Endodermal cell (in vitro differentiated cells): ENCODE measurements around the gene ARFGEF2. TPM values are rescaled to one million over a fixed set of nuclear protein-coding genes. Genes with fewer than 3 reads are reported as not detected.

Experiments used
- DNase-seq: peaks from one replicate; pipeline ENCODE4 v3.0.0-alpha.2; 2017
- H3K27ac ChIP-seq: 2 replicates; pipeline ENCODE4 v1.5.1; 2013; ENCODE audit warnings: mild to moderate bottlenecking, low read depth, low read length, moderate library complexity
- H3K27me3 ChIP-seq: 2 replicates; pipeline ENCODE4 v1.6.1; 2013; ENCODE audit warnings: mild to moderate bottlenecking, low read length, moderate library complexity; ENCODE audit not compliant: insufficient read depth, control insufficient read depth, poor library complexity, severe bottlenecking
- H3K36me3 ChIP-seq: 2 replicates; pipeline ENCODE4 v1.7.0; 2013; ENCODE audit warnings: mild to moderate bottlenecking, low read length, moderate library complexity; ENCODE audit not compliant: control insufficient read depth, insufficient read depth
- H3K4me1 ChIP-seq: one replicate; pipeline ENCODE4 v1.7.0; 2013; ENCODE audit warnings: low read length; ENCODE audit not compliant: control insufficient read depth, insufficient read depth
- H3K4me3 ChIP-seq: 2 replicates; pipeline ENCODE4 v1.5.1; 2013; ENCODE audit warnings: mild to moderate bottlenecking, low read length, moderate library complexity
- H3K9ac ChIP-seq: 2 replicates; pipeline ENCODE4 v1.6.1; 2013; ENCODE audit warnings: mild to moderate bottlenecking, low read length, moderate library complexity; ENCODE audit not compliant: poor library complexity, severe bottlenecking; ENCODE audit errors: extremely low read depth
- H3K9me3 ChIP-seq: 2 replicates; pipeline ENCODE4 v1.6.1; 2013; ENCODE audit warnings: mild to moderate bottlenecking, low read length, moderate library complexity; ENCODE audit not compliant: control insufficient read depth
- H3K27ac Mint-ChIP-seq: 2 replicates; pipeline ENCODE4 v1.8.0; 2020; ENCODE audit warnings: mixed read lengths
- H3K27me3 Mint-ChIP-seq: 2 replicates; pipeline ENCODE4 v1.8.0; 2021; ENCODE audit warnings: mild to moderate bottlenecking, mixed read lengths; ENCODE audit not compliant: insufficient read depth
- H3K36me3 Mint-ChIP-seq: 2 replicates; pipeline ENCODE4 v1.8.0; 2020; ENCODE audit warnings: low read depth, mixed read lengths
- H3K4me1 Mint-ChIP-seq: 2 replicates; pipeline ENCODE4 v1.8.0; 2020; ENCODE audit warnings: mixed read lengths
- H3K4me3 Mint-ChIP-seq: 2 replicates; pipeline ENCODE4 v1.8.0; 2020; ENCODE audit warnings: mild to moderate bottlenecking, moderate library complexity, mixed read lengths
- H3K9me3 Mint-ChIP-seq: 2 replicates; pipeline ENCODE4 v1.8.0; 2020; ENCODE audit warnings: mild to moderate bottlenecking, mixed read lengths
- WGBS, 2 experiments: methylation state at CpG; one replicate each; pipeline versions ENCODE4 v1.1.5 to v1.1.7; 2013; ENCODE audit warnings: missing lambda C conversion rate in 2 of 2, mixed read lengths in 1 of 2; ENCODE audit not compliant: insufficient coverage in 1 of 2, insufficient read length in 1 of 2; 5-methylcytosine and 5-hydroxymethylcytosine counted together
- total RNA-seq, 2 donors: library from RNA; stranded (reverse); fragmentation: NEBNext Ultra II Directional in 1 of 2; extraction: Animal tissue kit (Norgen Biotek cat#: 25700) in 1 of 2; gene quantifications; 2 replicates in 1 of 2; 3 replicates in 1 of 2; pipeline ENCODE4 v1.2.1, GENCODE V29; 2021
- TF ChIP-seq, protein P1 (sequence below): fragments of 200-600 bp; sonication (generic); conservative IDR thresholded peaks from 2 replicates; pipeline ENCODE4 v1.5.0; 2021; ENCODE audit warnings: antibody characterized with exemption, mild to moderate bottlenecking

The ARFGEF2 gene
- total RNA-seq, 2 donors from 2014 or later: 23.6 to 29.4 TPM

DNA sequence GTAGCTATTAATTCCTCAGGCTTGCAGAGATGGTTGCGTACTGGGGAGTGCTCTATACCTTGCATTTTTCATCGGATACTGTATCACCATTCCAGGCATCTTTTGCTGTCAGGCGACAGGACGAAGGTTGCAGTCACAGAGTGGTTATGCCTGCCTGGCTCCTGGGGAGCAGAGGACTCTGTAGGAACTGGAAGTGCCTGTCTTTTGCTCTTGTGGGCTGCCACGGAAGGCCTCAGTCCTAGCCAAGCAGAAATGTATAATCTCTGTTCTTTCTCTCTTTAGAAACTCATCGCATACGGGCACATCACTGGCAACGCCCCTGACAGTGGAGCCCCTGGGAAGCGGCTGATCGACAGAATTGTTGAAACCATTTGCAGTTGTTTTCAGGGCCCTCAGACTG lies 29.5 kb downstream of the ARFGEF2 start:
- DNase-seq: no peak
- Mint-ChIP-seq H3K4me1 (peaks cover 7% of the 10 kb centered on the region), H3K27ac (no peak overlapping the region), H3K9me3 (no peaks in the 10 kb centered on the region), H3K36me3 (peaks cover 53% of the 10 kb centered on the region), H3K27me3 (no peaks in the 10 kb centered on the region), H3K4me3 (no peak overlapping the region)
- no peak overlapping the region for H3K27ac ChIP-seq
- peaks cover 77% of the 10 kb centered on the region for H3K36me3 ChIP-seq
- no peak overlapping the region for H3K4me3 ChIP-seq
- H3K9ac ChIP-seq: no peak overlapping the region
- no peaks in the 10 kb centered on the region for H3K4me1 ChIP-seq
- TF ChIP-seq, protein P1, sequence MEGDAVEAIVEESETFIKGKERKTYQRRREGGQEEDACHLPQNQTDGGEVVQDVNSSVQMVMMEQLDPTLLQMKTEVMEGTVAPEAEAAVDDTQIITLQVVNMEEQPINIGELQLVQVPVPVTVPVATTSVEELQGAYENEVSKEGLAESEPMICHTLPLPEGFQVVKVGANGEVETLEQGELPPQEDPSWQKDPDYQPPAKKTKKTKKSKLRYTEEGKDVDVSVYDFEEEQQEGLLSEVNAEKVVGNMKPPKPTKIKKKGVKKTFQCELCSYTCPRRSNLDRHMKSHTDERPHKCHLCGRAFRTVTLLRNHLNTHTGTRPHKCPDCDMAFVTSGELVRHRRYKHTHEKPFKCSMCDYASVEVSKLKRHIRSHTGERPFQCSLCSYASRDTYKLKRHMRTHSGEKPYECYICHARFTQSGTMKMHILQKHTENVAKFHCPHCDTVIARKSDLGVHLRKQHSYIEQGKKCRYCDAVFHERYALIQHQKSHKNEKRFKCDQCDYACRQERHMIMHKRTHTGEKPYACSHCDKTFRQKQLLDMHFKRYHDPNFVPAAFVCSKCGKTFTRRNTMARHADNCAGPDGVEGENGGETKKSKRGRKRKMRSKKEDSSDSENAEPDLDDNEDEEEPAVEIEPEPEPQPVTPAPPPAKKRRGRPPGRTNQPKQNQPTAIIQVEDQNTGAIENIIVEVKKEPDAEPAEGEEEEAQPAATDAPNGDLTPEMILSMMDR: no peak
- H3K9me3 ChIP-seq: no peaks in the 10 kb centered on the region
- 97% methylated on average over 9 to 10 of the region's 10 CpGs for WGBS, 2 experiments
- no peaks in the 10 kb centered on the region for H3K27me3 ChIP-seq

DNA sequence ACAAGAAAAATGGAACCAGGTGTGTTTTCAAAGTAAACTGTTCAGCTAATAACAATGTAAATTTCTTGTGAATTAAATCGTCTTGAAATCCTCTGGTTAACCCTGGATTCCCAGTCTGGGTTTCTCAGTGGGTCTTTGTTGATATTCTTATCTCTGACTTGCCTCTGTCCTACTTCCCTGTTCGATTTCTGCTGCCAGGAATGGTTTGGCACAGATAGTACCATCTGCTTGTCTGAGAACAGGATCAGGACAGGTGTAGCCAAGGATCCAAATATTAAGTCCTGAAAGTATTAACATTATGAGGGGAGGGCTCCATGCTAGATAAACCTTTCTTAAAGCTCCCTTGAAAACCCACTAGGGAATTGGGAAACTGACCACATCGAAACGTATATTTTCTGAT lies 30.1 kb downstream of the ARFGEF2 start:
- Mint-ChIP-seq H3K36me3 (peaks cover 59% of the 10 kb centered on the region), H3K27me3 (no peaks in the 10 kb centered on the region), H3K4me1 (peaks cover 7% of the 10 kb centered on the region), H3K4me3 (no peak overlapping the region), H3K9me3 (no peaks in the 10 kb centered on the region), H3K27ac (no peak overlapping the region)
- Histone ChIP-seq H3K36me3 (peaks cover 81% of the 10 kb centered on the region), H3K27me3 (no peaks in the 10 kb centered on the region), H3K27ac (no peak overlapping the region), H3K9ac (no peak overlapping the region), H3K4me1 (no peaks in the 10 kb centered on the region), H3K9me3 (no peaks in the 10 kb centered on the region), H3K4me3 (no peak overlapping the region)
- no peak for DNase-seq
- TF ChIP-seq, protein P1: no peak
- 97% methylated on average over 4 of the region's 4 CpGs for WGBS, 2 experiments

DNA sequence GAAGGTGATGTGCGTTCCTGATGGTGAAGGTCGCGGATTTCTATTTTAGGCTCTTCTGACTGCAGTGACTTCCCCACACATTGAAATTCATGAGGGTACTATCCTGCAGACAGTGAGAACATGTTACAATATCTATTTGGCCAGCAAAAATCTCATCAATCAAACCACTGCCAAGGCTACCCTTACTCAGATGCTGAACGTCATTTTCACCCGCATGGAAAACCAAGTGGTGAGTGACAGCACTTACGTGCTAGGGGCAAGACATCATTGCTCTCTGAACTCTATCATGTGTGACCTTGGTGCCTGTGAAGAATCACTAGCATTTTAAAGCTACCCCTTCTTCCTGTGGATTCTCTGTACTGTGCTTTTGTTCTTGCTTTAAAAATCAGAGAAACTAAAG lies 31.1 kb downstream of the ARFGEF2 start:
- 93 to 97% methylated on average over 6 of the region's 6 CpGs for WGBS, 2 experiments
- Histone ChIP-seq H3K27ac (no peak overlapping the region), H3K9ac (no peak overlapping the region), H3K4me3 (no peak overlapping the region), H3K36me3 (peaks cover 83% of the 10 kb centered on the region), H3K4me1 (peaks cover 7% of the 10 kb centered on the region), H3K9me3 (no peaks in the 10 kb centered on the region), H3K27me3 (no peaks in the 10 kb centered on the region)
- peaks cover 15% of the 10 kb centered on the region for H3K4me1 Mint-ChIP-seq
- TF ChIP-seq, protein P1: no peak
- no peaks in the 10 kb centered on the region for H3K9me3 Mint-ChIP-seq
- H3K27ac Mint-ChIP-seq: no peak overlapping the region
- no peak for DNase-seq
- H3K4me3 Mint-ChIP-seq: no peak overlapping the region
- peaks cover 67% of the 10 kb centered on the region for H3K36me3 Mint-ChIP-seq
- H3K27me3 Mint-ChIP-seq: no peaks in the 10 kb centered on the region
